ENCODE results near the gene TBC1D1. TPM values are rescaled to one million over a fixed set of nuclear protein-coding genes. Genes with fewer than 3 reads are reported as not detected.

TBC1D1 gene
- total RNA-seq, 1 donor from 2014 or later, result 92.7 TPM

GRCh38 chr4:38076153-38076669 is 185.3 kb downstream of the TBC1D1 start:
- Mint-ChIP-seq H3K27ac (ENCODE audit: unreplicated experiment) (no peak overlapping the region), H3K4me3 (ENCODE audit: unreplicated experiment) (no peak overlapping the region), H3K36me3 (ENCODE audit: low read depth) (peaks cover 5% of the 10 kb centered on the region), H3K9me3 (ENCODE audit: low read depth) (peaks cover 2% of the 10 kb centered on the region), H3K27me3 (ENCODE audit: low read depth) (no peaks in the 10 kb centered on the region), H3K4me1 (ENCODE audit: low read depth) (peaks cover 33% of the 10 kb centered on the region)
- no peak for DNase-seq (ENCODE audit: low spot score)
- TF ChIP-seq CTCF (IDR thresholded peaks at IDR 0.05), result no peak

DNA sequence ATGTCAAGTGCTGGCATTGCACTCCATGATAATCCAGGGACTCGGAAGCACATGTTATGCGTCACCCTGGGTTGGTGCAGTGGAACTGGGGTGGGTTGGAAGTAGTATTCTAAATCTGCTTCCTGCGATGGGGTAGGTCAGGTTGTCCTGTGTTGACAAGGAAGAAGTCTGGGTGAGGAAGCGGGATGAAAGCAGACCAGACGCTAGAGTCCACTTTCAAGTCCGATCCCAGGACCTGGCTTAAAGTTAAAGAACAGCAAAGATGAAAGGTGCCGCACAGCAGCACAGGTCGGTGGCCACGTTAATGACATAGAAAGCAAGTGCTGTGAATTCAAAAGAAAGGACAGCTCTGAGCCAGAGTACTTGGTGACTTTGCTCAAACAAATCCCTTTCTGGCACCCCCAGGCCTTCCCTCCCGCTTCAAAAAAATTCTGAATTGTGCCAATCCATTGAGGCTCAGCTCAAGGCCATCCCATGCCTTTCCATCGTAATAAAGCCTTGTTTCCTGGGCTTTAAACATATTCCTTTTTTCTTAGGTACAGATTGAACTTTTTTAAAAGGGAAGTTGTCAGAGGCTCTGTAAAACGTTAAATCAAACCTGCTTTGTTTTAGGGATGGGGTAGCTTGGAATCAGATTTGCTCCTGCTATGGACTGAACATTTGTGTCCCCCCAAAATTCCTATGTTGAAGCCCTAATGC is 187.1 kb downstream of the TBC1D1 start:
- H3K4me3 Mint-ChIP-seq (ENCODE audit: unreplicated experiment), result no peak overlapping the region
- peaks cover 6% of the 10 kb centered on the region for H3K36me3 Mint-ChIP-seq (ENCODE audit: low read depth)
- H3K9me3 Mint-ChIP-seq (ENCODE audit: low read depth), result peaks cover 2% of the 10 kb centered on the region
- no peak for TF ChIP-seq CTCF (IDR thresholded peaks at IDR 0.05)
- no peaks in the 10 kb centered on the region for H3K27me3 Mint-ChIP-seq (ENCODE audit: low read depth)
- peaks cover 49% of the 10 kb centered on the region for H3K4me1 Mint-ChIP-seq (ENCODE audit: low read depth)
- no peak for DNase-seq (ENCODE audit: low spot score)
- peak overlapping the region; percentile 96 for H3K27ac Mint-ChIP-seq (ENCODE audit: unreplicated experiment)

GRCh38 chr4:38078590-38079421 is 187.9 kb downstream of the TBC1D1 start:
- H3K4me1 Mint-ChIP-seq (ENCODE audit: low read depth), result peaks cover 53% of the 10 kb centered on the region
- H3K27ac Mint-ChIP-seq (ENCODE audit: unreplicated experiment), result peak overlapping the region; percentile 96
- no peak for TF ChIP-seq CTCF (IDR thresholded peaks at IDR 0.05)
- no peak overlapping the region for H3K4me3 Mint-ChIP-seq (ENCODE audit: unreplicated experiment)
- no peak for DNase-seq (ENCODE audit: low spot score)
- H3K9me3 Mint-ChIP-seq (ENCODE audit: low read depth), result peaks cover 2% of the 10 kb centered on the region
- H3K36me3 Mint-ChIP-seq (ENCODE audit: low read depth), result peaks cover 3% of the 10 kb centered on the region
- no peaks in the 10 kb centered on the region for H3K27me3 Mint-ChIP-seq (ENCODE audit: low read depth)

DNA sequence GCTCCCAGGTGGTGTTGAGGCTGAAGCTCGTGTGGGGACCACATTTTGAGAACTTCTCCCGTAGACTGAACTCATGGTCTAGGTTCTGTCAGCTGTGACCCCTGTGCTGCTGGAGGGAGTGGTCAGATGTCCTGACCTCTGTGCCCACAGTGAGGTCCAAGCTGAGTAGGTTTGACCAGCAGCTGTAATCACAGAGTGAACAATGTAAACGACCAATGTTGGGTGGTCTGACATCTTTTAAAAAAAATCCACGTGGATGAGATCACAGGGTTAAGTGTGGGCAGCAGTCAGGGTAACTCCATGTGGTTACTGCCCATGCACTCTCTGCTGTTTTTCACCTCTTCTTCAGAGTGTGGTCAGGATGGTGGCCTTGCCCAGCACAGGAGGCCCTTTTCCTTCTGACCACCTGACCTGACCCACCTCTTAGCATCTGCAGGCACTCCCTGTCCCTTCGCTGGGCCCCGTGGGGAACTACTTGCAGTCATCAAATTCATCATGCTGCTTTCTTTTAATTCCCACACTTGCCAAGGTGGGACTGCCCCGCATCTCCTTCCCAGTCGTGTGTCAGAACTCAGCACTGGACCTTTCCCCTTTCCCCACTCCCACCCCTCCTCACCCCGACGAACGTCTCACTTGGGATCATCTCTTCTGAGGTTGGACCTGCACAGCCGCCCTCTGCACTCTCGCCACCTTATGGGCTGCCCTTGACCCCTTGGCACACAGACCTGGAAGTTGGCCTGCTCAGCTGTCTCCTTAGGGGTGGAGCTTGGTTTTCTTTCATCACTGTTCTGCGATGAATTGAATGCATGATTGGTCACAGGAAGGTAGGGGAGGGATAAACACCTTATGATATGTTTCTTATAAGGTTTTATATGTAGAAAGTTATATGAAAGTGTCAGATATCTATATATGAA is 189.4 kb downstream of the TBC1D1 start:
- peaks cover 3% of the 10 kb centered on the region for H3K36me3 Mint-ChIP-seq (ENCODE audit: low read depth)
- peaks cover 51% of the 10 kb centered on the region for H3K4me1 Mint-ChIP-seq (ENCODE audit: low read depth)
- peaks cover 2% of the 10 kb centered on the region for H3K9me3 Mint-ChIP-seq (ENCODE audit: low read depth)
- no peaks in the 10 kb centered on the region for H3K27me3 Mint-ChIP-seq (ENCODE audit: low read depth)
- H3K27ac Mint-ChIP-seq (ENCODE audit: unreplicated experiment), result peak overlapping the region; percentile 58
- TF ChIP-seq CTCF (IDR thresholded peaks at IDR 0.05), result no peak
- H3K4me3 Mint-ChIP-seq (ENCODE audit: unreplicated experiment), result no peak overlapping the region
- no peak for DNase-seq (ENCODE audit: low spot score)
